H9 (cell line): ENCODE results near the gene GDPD2. TPM values are rescaled to one million over a fixed set of nuclear protein-coding genes. Genes with fewer than 3 reads are reported as not detected.
A peak's percentile ranks its signal among the peaks of the same experiment; 100 is the strongest.

Source experiments
- DNase-seq: peaks from one replicate; pipeline ENCODE4 v3.0.0-alpha.2; 2017
- H2AFZ ChIP-seq: one replicate; pipeline ENCODE4 v1.6.1; 2013; ENCODE audit warnings: mild to moderate bottlenecking, low read length, control low read depth, moderate library complexity
- H2AK5ac ChIP-seq: 2 replicates; pipeline ENCODE4 v1.6.1; 2013; ENCODE audit warnings: low read length, control low read depth, mixed read lengths; ENCODE audit not compliant: insufficient read length
- H2BK120ac ChIP-seq: one replicate; pipeline ENCODE4 v1.6.1; 2013; ENCODE audit warnings: low read depth, mild to moderate bottlenecking, low read length, control low read depth, inconsistent platforms; ENCODE audit not compliant: poor library complexity, severe bottlenecking
- H2BK12ac ChIP-seq: 2 replicates; pipeline ENCODE4 v1.6.1; 2013; ENCODE audit warnings: low read length, control low read depth, mixed read lengths, low read depth; ENCODE audit not compliant: insufficient read length
- H2BK15ac ChIP-seq: 2 replicates; pipeline ENCODE4 v1.6.1; 2013; ENCODE audit warnings: low read depth, low read length, control low read depth
- H2BK20ac ChIP-seq: one replicate; pipeline ENCODE4 v1.6.1; 2013; ENCODE audit warnings: low read depth, mild to moderate bottlenecking, low read length, control low read depth, inconsistent platforms; ENCODE audit not compliant: poor library complexity, severe bottlenecking
- H2BK5ac ChIP-seq: 2 replicates; pipeline ENCODE4 v1.6.1; 2013; ENCODE audit warnings: low read length, control low read depth, mixed read lengths; ENCODE audit not compliant: insufficient read length
- H3K14ac ChIP-seq: 2 replicates; pipeline ENCODE4 v1.6.1; 2013; ENCODE audit warnings: low read length, control low read depth; ENCODE audit not compliant: insufficient read depth
- H3K18ac ChIP-seq: 2 replicates; pipeline ENCODE4 v1.6.1; 2013; ENCODE audit warnings: low read depth, mild to moderate bottlenecking, mixed read lengths, low read length, control low read depth; ENCODE audit not compliant: insufficient read length
- H3K23ac ChIP-seq: 2 replicates; pipeline ENCODE4 v1.6.1; 2013; ENCODE audit warnings: low read length, control low read depth, mixed read lengths, low read depth; ENCODE audit not compliant: insufficient read length
- H3K23me2 ChIP-seq: 2 replicates; pipeline ENCODE4 v1.6.1; 2013; ENCODE audit warnings: low read depth, mild to moderate bottlenecking, mixed read lengths, low read length, control low read depth; ENCODE audit not compliant: insufficient read length, poor library complexity, severe bottlenecking
- H3K27ac ChIP-seq: 2 replicates; pipeline ENCODE4 v1.5.1; 2013; ENCODE audit warnings: low read length, control low read depth, mixed read lengths, low read depth; ENCODE audit not compliant: insufficient read length
- H3K27me3 ChIP-seq: 2 replicates; pipeline ENCODE4 v1.6.1; 2013; ENCODE audit warnings: low read length, control low read depth, inconsistent platforms; ENCODE audit not compliant: insufficient read depth
- H3K4ac ChIP-seq: 2 replicates; pipeline ENCODE4 v1.6.1; 2013; ENCODE audit warnings: low read depth, mild to moderate bottlenecking, control low read depth, inconsistent platforms, low read length, moderate library complexity
- H3K4me1 ChIP-seq: 2 replicates; pipeline ENCODE4 v1.6.1; 2013; ENCODE audit warnings: low read length, control low read depth, inconsistent platforms; ENCODE audit not compliant: insufficient read depth
- H3K4me2 ChIP-seq: 2 replicates; pipeline ENCODE4 v1.6.1; 2013; ENCODE audit warnings: low read length, control low read depth, mixed read lengths; ENCODE audit not compliant: insufficient read length, insufficient read depth
- H3K56ac ChIP-seq: 2 replicates; pipeline ENCODE4 v1.6.1; 2013; ENCODE audit warnings: low read depth, mild to moderate bottlenecking, mixed read lengths, low read length, control low read depth; ENCODE audit not compliant: insufficient read length
- H3K79me1 ChIP-seq: 2 replicates; pipeline ENCODE4 v1.6.1; 2013; ENCODE audit warnings: low read depth, mild to moderate bottlenecking, moderate library complexity, low read length, control low read depth, inconsistent platforms; ENCODE audit not compliant: insufficient read depth, poor library complexity, severe bottlenecking
- H3K79me2 ChIP-seq: 2 replicates; pipeline ENCODE4 v1.6.1; 2013; ENCODE audit warnings: low read length, control low read depth, inconsistent platforms; ENCODE audit not compliant: insufficient read depth
- H3K9ac ChIP-seq: 2 replicates; pipeline ENCODE4 v1.6.1; 2013; ENCODE audit warnings: low read length, control low read depth, mixed read lengths; ENCODE audit not compliant: insufficient read length; ENCODE audit errors: extremely low read depth
- H3K9me3 ChIP-seq: one replicate; pipeline ENCODE4 v1.6.1; 2013; ENCODE audit warnings: low read depth, low read length, inconsistent platforms; ENCODE audit not compliant: control insufficient read depth
- H3T11ph ChIP-seq: one replicate; pipeline ENCODE4 v1.6.1; 2013; ENCODE audit warnings: mild to moderate bottlenecking, low read length, control low read depth, inconsistent platforms
- H4K20me1 ChIP-seq: one replicate; pipeline ENCODE4 v1.6.1; 2013; ENCODE audit not compliant: control insufficient read depth, insufficient read length, insufficient read depth
- H4K5ac ChIP-seq: 2 replicates; pipeline ENCODE4 v1.6.1; 2013; ENCODE audit warnings: low read depth, mild to moderate bottlenecking, mixed read lengths, low read length, control low read depth; ENCODE audit not compliant: insufficient read length
- H4K8ac ChIP-seq: replicated peaks from 2 replicates; pipeline ENCODE4 v1.6.1; 2013; ENCODE audit warnings: low read length, control low read depth, mixed read lengths, low read depth; ENCODE audit not compliant: insufficient read length
- H4K91ac ChIP-seq: 2 replicates; pipeline ENCODE4 v1.6.1; 2013; ENCODE audit warnings: low read depth, mild to moderate bottlenecking, moderate library complexity, mixed read lengths, low read length, control low read depth; ENCODE audit not compliant: insufficient read length
- H3K27ac Mint-ChIP-seq, 3 experiments: 2 replicates in 2 of 3; 3 replicates in 1 of 3; pipeline ENCODE4 v1.8.0; 2020 to 2021; ENCODE audit warnings: mixed read lengths in 3 of 3, mild to moderate bottlenecking in 1 of 3, moderate library complexity in 1 of 3
- H3K27me3 Mint-ChIP-seq: 2 replicates; pipeline ENCODE4 v1.8.0; 2021; ENCODE audit warnings: low read depth, mild to moderate bottlenecking, moderate library complexity, mixed read lengths
- H3K36me3 Mint-ChIP-seq, 3 experiments: 2 replicates in 2 of 3; 3 replicates in 1 of 3; pipeline ENCODE4 v1.8.0; 2020 to 2021; ENCODE audit warnings: low read depth in 3 of 3, mixed read lengths in 3 of 3; ENCODE audit not compliant: insufficient read depth in 1 of 3
- H3K4me1 Mint-ChIP-seq, 2 experiments: 2 replicates each; pipeline ENCODE4 v1.8.0; 2020; ENCODE audit warnings: mixed read lengths in 2 of 2
- H3K4me3 Mint-ChIP-seq, 2 experiments: 2 replicates in 1 of 2; 3 replicates in 1 of 2; pipeline ENCODE4 v1.8.0; 2020 to 2021; ENCODE audit warnings: mild to moderate bottlenecking in 2 of 2, mixed read lengths in 2 of 2, moderate library complexity in 1 of 2
- H3K9me3 Mint-ChIP-seq, 2 experiments: 2 replicates in 1 of 2; 3 replicates in 1 of 2; pipeline ENCODE4 v1.8.0; 2020; ENCODE audit warnings: mild to moderate bottlenecking in 2 of 2, mixed read lengths in 2 of 2, moderate library complexity in 1 of 2
- CTCF ChIP-seq: fragments of 200-600 bp; sonication (generic); conservative IDR thresholded peaks from 3 replicates; pipeline ENCODE4 v1.8.0; 2021; ENCODE audit warnings: antibody characterized with exemption, mild to moderate bottlenecking
- WGBS: extraction: QIAGEN DNeasy Blood & Tissue Kit; methylation state at CpG from one replicate; pipeline ENCODE4 v1.1.7; 2013; ENCODE audit warnings: missing lambda C conversion rate, low lambda C conversion rate, mixed read lengths; ENCODE audit not compliant: insufficient read length; ENCODE audit errors: extremely low coverage; 5-methylcytosine and 5-hydroxymethylcytosine counted together
- total RNA-seq: library from RNA; stranded (reverse); gene quantifications from 2 replicates; pipeline ENCODE4 v1.2.1, GENCODE V29; 2021

The GDPD2 gene
- total RNA-seq, 1 experiment from 2014 or later, result 13.9 TPM

DNA sequence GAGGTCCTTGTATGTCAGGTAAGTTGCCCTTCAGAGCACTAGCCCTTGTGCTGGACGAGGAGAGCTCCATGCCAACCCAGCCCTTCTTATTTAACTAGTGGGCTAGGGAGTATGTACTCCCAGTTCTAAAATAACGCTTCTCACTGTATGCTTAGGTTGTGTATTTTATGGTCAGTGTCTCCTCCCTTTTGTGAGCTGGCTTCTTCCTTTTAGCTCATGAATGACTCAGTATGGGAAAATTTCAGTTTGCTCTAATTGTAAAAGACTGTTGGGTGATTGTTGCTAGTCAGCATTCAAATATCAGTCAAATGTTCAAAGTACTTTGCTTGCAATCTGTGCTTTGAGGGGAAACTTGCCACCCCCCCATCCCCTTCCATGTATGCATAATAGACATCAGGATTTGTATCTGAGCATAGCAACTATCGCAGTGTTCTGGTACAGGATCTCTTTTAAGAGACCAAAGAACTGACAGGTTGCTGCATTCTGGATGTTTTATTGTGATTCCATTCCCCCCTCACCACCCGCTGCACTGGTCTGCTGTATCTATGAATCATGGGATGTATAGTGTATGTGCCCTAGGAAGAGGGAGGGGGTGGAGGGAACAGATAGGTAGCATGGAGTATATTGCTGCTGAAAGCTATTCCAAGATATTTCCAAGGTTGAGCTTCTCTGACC lies 56.3 kb downstream of the GDPD2 start:
- Histone ChIP-seq H2AK5ac (no peak overlapping the region), H3K18ac (no peak overlapping the region), H3K4me1 (peaks cover 12% of the 10 kb centered on the region; the same call in 1 of the 2 replicates), H3K4me2 (no peak overlapping the region), H4K91ac (no peak overlapping the region), H3K14ac (no peak overlapping the region), H2BK12ac (no peak overlapping the region), H4K8ac (no peak overlapping the region), H3T11ph (no peak overlapping the region), H2BK20ac (no peak overlapping the region), H3K9ac (no peak overlapping the region), H3K23me2 (no peaks in the 10 kb centered on the region), H2BK15ac (no peak overlapping the region), H3K4ac (no peak overlapping the region), H2BK5ac (no peak overlapping the region), H4K5ac (no peak overlapping the region), H2BK120ac (no peak overlapping the region), H3K27me3 (no peaks in the 10 kb centered on the region), H2AFZ (no peak overlapping the region), H3K23ac (no peak overlapping the region), H3K9me3 (peaks cover 31% of the 10 kb centered on the region), H3K79me1 (peaks cover 6% of the 10 kb centered on the region), H4K20me1 (no peaks in the 10 kb centered on the region), H3K56ac (no peak overlapping the region), H3K27ac (no peak overlapping the region), H3K79me2 (no peaks in the 10 kb centered on the region)
- TF ChIP-seq CTCF, result no peak
- no CpG with 5 or more reads among the region's 4 CpGs for WGBS
- Mint-ChIP-seq H3K9me3 (peaks cover 59 to 68% of the 10 kb centered on the region in 2 experiments), H3K4me3 (peak overlapping the region; percentile 31 to 35; a peak in 3 of 5 replicates), H3K27ac (no peak overlapping the region; a peak in 1 of 7 replicates), H3K36me3 (peaks cover 19 to 38% (median 33%) of the 10 kb centered on the region in 3 experiments), H3K4me1 (peaks cover 72 to 84% of the 10 kb centered on the region in 2 experiments), H3K27me3 (no peaks in the 10 kb centered on the region)
- no peak for DNase-seq
